Skin epidermis (tissue), 12 donors: ENCODE results near the gene RECK.
"Not testable (repeated sequence)": the region's sequence is repeated elsewhere in the genome, so short reads cannot be mapped to it uniquely, and the experiment has no call there.

Source experiments
- H3K27ac ChIP-seq, 21 experiments: fragments of 200-600 bp; sonication (generic) in 11 of 21; one replicate each; pipeline ENCODE4 v1.5.0; 2020; ENCODE audit warnings: mild to moderate bottlenecking in 3 of 21, inconsistent platforms in 2 of 21, moderate library complexity in 2 of 21
- H3K4me3 ChIP-seq, 7 experiments: fragments of 200-600 bp; sonication (generic) in 2 of 7; one replicate each; pipeline ENCODE4 v1.5.0; 2020; ENCODE audit warnings: inconsistent platforms in 2 of 7, mild to moderate bottlenecking in 2 of 7, moderate library complexity in 1 of 7

The RECK gene

GRCh38 chr9:36036780-36037548 is at the start of gene RECK:
Gene RECK, plus strand, starts transcription at chr9:36036913. Its CDS starts 86 bp downstream, at chr9:36036999.
- peak within 1 kb of the TSS; percentile 74 to 97 (median 84) for H3K4me3 ChIP-seq
- peak within 1 kb of the TSS; percentile 40 to 94 (median 82) for H3K27ac ChIP-seq

GRCh38 chr9:35990155-35990554 is 46.6 kb upstream of the RECK start:
- no peak overlapping the region for H3K27ac ChIP-seq
- H3K4me3 ChIP-seq = no peak overlapping the region

GRCh38 chr9:35993136-35993535 is 43.6 kb upstream of the RECK start:
- not testable (repeated sequence) for H3K27ac ChIP-seq, H3K4me3 ChIP-seq

- no peak overlapping the region for H3K4me3 ChIP-seq
Measured at GRCh38 chr9:35993976-35994720, 42.6 kb upstream of the RECK start.

GRCh38 chr9:35994959-35995358 is 41.8 kb upstream of the RECK start:
- H3K4me3 ChIP-seq = no peak overlapping the region

More at GRCh38 chr9:35993976-35994720, 42.6 kb upstream of the RECK start:
- no peak overlapping the region for H3K27ac ChIP-seq

GRCh38 chr9:35996358-35996970 is 40.2 kb upstream of the RECK start:
- Histone ChIP-seq H3K27ac (no peak overlapping the region), H3K4me3 (no peak overlapping the region)

More at GRCh38 chr9:35994959-35995358, 41.8 kb upstream of the RECK start:
- no peak overlapping the region for H3K27ac ChIP-seq

GRCh38 chr9:35997016-35997415 is 39.7 kb upstream of the RECK start:
- H3K27ac ChIP-seq, H3K4me3 ChIP-seq: not testable (repeated sequence)

- Histone ChIP-seq H3K4me3 (no peak overlapping the region), H3K27ac (no peak overlapping the region)
Measured at GRCh38 chr9:35998333-35998732, 38.4 kb upstream of the RECK start.

- Histone ChIP-seq H3K27ac (no peak overlapping the region), H3K4me3 (no peak overlapping the region)
Measured at GRCh38 chr9:36005891-36006290, 30.8 kb upstream of the RECK start.

- H3K4me3 ChIP-seq = no peak overlapping the region
- no peak overlapping the region for H3K27ac ChIP-seq
Measured at GRCh38 chr9:36006549-36007315, 30.0 kb upstream of the RECK start.

GRCh38 chr9:36007316-36007708 is 29.4 kb upstream of the RECK start:
- H3K27ac ChIP-seq = no peak overlapping the region
- no peak overlapping the region for H3K4me3 ChIP-seq

- no peak overlapping the region for H3K4me3 ChIP-seq
- no peak overlapping the region for H3K27ac ChIP-seq
Measured at GRCh38 chr9:36007852-36008251, 28.9 kb upstream of the RECK start.

GRCh38 chr9:36008774-36009300 is 27.9 kb upstream of the RECK start:
- H3K27ac ChIP-seq = no peak overlapping the region
- no peak overlapping the region for H3K4me3 ChIP-seq

- no peak overlapping the region for H3K4me3 ChIP-seq
Measured at GRCh38 chr9:36011379-36011778, 25.3 kb upstream of the RECK start.

GRCh38 chr9:36017278-36017677 is 19.4 kb upstream of the RECK start:
- Histone ChIP-seq H3K4me3 (no peak overlapping the region), H3K27ac (no peak overlapping the region)

More at GRCh38 chr9:36011379-36011778, 25.3 kb upstream of the RECK start:
- no peak overlapping the region for H3K27ac ChIP-seq

GRCh38 chr9:36018129-36018528 is 18.6 kb upstream of the RECK start:
- H3K27ac ChIP-seq = no peak overlapping the region
- no peak overlapping the region for H3K4me3 ChIP-seq

- Histone ChIP-seq H3K4me3 (no peak overlapping the region), H3K27ac (peak overlapping the region in 1 of 21 experiments; percentile 13)
Measured at GRCh38 chr9:36018891-36019720, 17.6 kb upstream of the RECK start.

- H3K27ac ChIP-seq = no peak overlapping the region
- H3K4me3 ChIP-seq = no peak overlapping the region
Measured at GRCh38 chr9:36021968-36022367, 14.7 kb upstream of the RECK start.
